Hepatic stellate cell (primary cell): ENCODE results near the gene FRMD1.

Source experiments
- DNase-seq: peaks from one replicate; pipeline ENCODE4 v3.0.0; 2011; ENCODE audit warnings: low spot score

Gene FRMD1

DNA sequence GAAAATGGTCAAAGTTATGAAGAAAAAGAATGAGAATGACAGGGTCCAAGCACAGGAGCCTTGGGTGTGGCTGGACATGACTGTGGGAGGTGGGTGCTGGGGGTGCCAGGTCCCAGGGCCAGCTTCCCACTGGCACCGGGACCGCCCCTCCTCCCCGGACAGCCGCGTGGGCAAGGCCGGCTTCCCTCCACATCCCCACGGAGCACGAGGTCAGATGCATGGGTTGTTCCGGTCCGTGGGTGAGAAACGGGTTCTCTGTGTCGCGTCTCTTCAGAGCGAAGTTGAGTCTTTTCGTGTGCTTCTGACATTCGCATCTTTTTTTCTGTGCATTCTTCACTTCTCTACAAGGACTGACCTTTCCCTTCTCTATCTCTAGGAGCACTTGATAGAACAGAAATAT lies 51.5 kb downstream of the FRMD1 start:
- no peak for DNase-seq

DNA sequence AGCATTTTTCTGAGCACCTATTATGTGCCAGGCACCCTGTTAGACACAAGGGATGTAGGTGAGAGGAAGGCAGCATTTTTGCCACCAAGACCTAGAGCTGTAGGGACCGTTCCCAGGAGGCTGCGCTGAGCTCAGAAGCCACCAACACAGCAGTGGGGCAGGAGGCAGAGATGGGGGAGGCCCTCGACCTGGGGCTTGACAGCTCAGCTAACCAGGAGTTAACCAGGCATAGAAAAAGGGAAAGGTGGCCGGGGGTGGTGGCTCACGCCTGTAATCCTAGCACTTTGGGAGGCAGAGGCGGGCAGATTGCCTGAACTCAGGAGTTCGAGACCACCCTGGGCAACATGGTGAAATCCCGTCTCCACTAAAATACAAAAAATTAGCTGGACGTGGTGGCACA lies 52.1 kb downstream of the FRMD1 start:
- no peak for DNase-seq

DNA sequence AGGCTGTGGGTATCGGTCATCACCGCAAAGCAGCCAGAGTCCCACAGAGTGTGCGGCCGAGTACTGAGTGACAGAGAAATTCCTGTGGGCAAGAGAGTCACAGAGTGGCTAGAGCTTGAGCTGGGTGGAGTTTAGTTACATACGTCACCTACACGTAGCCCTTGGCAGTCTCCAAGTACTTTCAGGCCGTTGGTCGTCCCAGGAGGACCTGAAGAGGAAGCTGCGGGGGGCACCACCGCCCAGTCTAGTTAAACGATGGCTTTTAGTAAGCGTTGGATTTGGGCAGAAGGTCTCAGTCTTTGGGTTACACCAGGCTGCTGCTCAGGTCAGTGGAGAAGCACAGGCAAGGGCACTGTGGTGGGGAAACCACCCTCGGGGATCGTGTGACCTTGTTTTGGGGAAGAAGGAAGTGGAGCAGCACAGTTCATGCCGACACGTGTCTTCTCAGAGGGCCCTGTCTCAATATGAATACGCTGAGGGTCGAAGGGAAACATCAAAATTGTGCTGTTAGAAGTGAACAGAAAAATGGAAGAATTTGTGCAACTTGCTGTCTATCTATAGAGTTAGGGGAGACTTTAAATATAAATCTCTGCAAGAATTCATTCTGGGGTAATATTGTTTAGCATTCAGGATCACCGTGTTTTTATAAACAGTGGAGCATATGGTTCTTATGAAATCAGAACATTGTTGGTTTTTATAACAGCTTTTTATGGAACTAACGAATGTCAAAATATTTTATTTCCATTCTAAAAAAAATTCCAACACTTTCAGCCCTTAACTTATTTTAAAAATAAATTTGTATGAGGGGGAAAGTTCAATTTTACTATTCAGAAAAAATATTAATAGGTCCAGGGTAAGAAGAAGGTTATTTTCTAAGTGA lies 52.9 kb downstream of the FRMD1 start:
- no peak for DNase-seq

DNA sequence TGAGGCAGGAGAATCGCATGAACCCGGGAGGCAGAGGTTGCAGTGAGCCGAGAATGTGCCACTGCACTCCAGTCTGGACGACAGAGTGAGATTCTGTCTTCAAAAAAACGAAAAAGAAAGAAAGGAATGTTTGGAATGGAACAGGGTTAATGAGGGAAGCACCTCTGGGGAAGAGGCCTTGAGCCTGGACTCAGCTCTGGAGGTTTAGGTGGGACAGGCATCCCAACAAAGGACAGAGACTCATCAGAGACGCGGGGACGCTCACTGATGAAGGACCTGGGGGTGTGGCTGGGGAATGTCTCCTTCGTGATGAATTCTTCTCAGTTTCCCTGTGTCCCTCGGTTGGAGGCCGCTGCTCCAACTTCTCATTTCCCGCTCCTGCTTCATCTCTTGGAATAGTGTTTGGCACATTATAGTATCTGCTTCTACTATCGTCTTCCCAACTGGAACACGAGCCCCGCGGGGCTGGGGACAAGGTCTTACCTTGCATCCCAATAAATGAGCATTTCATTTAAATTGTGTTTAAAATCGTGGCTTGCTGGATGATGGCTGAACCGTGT lies 54.0 kb downstream of the FRMD1 start:
- DNase-seq = no peak

DNA sequence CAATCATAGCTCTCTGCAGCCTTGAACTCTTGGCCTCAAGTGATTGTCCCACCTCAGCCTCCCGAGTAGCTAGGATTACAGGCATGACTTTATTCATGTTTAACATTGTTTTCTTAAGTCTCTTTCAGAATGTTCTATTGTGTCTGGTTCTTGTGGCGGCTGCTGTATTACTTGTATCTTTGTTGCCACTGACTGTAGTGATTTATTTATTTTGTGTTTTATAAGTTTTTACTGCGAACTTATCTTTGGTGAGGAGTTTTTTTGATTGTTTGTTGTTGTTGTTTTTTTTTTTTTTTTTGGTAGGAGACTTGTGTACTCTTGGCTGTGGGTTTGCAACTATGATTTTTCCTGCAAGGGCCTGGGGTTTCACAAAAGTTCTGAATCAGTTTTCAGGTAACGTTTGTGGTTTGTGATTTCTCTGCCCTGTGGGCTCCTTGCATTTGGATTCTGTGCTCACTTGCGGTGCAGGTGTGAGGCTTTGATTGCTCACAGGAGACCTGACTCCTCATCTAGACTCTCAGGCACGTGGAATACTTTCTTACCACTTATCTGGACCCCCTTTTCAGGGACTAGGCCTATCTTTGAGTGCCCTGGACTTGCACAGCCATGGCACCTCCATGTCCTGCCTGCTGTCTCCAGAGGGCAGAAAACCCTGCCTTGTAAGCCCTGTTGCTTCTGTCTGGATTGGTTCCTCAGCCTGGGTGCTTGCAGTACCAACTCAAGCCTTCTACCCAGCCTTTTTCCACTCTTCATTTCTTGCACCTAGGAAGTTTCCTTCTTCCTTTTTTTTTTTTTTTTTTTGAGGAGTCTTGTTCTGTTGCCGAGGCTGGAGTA lies 56.3 kb downstream of the FRMD1 start:
- no peak for DNase-seq

DNA sequence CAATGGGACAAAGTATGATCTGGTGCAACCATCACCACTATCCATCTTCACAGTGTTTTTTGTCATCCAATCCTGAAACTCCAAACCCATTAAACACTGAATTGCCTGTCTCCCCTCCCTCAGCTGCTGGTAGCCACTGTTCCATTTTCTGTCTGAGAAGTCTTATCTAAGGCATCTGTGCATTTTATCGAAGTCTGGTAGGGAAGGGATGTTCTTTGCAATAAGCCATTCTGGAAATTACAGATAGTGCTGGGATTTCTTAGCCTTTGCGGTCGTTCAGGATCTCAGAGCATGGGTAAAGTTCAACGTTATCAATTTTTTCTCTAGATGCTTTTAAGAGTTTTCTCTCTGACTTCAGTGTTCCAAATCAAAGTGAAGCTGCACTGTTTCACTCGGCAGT lies 57.4 kb downstream of the FRMD1 start:
- no peak for DNase-seq

DNA sequence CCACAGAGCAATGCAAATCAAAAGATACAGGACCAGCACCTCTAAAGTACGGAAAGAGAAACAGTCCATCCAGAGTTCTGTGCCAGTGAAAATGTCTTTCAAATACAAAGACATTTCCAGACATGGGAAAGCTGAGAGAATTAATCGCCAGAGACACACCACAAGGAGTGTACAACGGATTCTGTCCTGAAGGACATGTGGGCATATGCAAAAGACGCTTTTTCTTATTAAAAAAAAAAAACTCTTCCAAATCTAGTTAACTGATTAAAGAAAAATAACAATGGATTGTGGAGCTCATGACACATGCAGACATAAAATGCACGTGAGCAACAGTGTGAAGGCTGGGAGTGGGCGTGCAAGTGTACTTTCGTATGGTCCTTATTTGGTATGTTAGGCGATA lies 58.8 kb downstream of the FRMD1 start:
- no peak for DNase-seq

DNA sequence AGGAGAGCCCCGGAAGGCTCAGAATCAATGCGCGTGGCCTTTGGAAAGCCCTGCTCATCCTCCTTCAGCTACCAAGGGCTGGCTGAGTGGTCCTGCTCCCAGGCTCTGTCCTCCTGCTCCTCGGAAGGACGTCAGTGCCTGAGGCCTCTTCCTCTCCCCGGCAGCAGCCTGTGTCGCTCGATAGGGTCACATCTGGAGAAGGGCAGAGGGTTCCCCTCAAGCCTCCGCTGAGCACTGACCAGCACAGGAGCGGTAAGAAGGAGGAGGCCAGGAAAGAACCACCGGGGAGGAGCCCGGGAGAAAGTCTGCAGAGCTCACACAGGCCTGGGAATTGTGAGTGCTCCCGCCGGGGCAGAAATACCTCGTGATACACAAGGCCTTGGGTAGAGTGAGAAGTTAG lies 60.3 kb downstream of the FRMD1 start:
- DNase-seq = no peak

DNA sequence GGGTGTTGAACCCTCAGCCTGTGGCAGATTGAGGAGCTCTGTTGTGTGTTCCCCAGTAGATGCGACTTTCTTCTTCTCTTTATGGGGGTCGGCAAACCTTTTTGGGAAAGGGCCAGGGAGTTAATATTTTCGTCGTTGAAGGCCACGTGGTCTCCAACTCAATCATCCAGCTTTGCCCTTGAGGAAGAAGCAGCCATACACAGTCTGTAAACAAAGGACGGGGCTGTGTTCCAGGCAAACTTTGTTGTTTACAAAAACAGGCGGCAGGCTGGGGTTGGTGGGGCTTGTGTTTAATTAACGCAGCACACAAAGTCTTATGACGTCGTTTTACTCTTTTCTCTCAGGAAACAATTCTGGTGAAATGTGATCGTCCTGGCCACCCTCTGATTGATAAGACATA lies 61.4 kb downstream of the FRMD1 start:
- DNase-seq = no peak

DNA sequence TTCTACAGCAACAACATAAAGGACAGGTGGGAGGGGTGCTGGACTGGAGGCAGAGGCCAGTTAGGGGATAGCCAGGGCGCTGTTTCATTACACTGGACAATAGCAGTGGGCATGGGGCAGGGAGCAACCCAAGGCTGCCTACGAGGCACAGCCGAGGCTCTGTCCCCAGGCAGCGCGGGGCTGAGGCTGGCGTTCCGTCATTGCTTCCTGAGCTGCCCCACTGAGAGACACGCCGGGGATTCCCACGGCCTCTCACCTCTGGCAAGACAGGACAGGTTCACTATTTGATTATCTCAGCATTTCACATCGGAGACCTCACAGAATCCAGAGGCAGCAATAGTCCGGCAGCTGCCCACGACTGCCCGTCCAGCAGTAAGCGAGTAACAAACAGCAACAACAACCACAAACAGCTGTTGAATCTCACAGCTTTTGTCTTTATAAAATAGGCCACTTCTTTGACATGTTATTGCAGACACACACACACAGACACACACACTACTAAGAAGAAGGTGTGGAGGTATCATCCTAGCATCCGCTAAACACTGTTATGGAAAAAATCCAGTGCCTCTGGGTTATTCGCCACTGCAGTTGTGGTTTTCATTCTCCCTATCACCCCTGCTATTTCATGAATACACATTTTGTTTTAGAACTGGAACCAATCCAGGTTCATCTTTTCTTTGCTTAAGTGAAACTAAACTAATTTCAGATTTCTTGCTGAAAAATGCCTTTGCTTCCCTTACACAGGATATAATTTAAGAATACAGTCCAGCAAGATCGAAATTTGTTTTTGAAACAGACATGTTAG lies 62.1 kb downstream of the FRMD1 start:
- DNase-seq = no peak

DNA sequence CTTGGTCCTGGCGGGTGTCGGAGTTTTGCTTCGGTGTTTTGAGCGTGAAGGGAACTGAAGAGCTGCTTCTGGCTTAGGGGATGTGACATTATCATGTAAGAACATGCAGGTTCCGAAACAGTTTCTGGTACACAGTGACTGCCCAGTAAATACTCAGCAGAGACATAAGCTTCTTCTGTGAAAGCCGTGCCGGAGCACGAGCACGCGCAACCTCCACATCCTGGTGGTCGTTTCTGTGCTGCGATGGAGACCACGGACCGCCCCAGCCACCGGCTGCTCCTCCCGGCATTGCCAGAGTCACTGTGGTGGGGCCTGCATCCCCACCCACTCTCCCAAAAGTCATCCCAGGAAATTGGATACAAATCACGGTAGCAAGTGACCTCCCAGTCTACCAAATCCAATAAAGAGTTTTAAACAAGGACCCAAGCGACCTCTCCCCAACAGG lies 62.8 kb downstream of the FRMD1 start:
- DNase-seq = no peak

DNA sequence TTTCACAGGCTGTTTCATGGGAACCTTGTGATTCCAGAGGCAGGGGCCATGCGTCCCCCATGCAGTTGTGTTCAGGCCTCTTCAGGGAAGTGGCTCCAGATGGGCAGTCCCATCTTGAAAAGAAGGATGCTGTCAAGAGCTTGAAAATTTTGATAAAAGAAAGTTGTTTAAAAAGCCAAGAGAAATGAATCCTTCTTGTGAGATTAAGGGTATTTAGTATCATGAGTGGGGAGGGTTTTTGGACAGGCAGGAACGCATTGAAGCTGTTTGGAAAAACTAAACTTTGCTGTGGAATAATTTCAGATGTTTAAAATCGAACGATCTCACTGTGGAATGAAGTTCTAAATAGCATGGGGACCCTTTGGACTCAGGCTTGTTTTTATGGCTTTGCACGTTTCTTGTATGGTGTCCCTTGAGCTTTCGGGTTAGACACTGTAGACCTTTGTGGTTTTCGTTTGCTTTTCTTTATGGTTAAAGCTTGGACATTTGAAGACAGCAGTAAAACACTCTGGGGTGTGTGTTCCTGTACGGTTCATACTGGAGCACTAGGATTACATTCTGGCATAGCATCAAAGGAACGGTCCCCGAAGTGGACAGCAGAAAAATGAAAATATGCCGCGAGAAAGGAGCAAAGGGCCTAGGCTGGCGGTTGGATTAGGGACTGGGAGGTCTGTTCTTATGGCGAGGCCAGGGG lies 63.4 kb downstream of the FRMD1 start:
- no peak for DNase-seq

DNA sequence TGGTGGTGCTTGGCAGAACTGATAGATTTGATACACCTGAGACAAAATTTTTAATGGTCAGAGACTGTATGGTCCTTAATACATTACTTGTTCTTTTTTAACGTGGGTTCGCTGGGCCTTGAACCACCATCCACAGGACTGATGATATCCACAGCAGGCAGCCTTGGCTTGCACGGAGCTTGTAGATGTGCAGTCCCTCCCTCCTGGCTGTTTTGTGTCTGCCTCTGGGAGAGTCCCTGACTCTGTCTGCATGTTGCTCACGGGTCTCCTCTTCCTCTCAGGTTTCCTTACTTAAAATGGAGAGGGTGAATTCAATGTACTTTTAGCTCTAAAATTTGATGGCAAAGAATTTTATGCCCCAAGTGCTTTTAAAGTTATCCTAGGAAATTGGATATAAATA lies 64.0 kb downstream of the FRMD1 start:
- no peak for DNase-seq

DNA sequence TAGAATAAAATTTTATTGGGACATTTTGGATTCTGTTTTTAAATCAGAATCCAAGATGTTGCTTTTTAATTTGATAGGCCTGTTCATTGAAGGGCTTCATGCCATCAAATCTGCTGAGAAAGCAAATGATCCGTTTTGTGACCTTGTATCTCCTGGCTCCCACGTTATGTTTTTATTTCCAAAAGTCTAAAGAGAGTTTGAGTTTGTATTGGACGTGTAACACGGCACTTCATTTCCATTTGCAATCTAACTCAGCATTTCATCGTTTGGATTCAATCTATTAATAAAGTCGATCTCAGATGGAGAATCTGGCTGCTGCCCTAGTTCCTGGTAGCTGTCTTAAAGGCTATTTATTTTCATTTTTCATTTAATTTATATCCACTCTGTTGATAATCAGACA lies 64.6 kb downstream of the FRMD1 start:
- DNase-seq = no peak

DNA sequence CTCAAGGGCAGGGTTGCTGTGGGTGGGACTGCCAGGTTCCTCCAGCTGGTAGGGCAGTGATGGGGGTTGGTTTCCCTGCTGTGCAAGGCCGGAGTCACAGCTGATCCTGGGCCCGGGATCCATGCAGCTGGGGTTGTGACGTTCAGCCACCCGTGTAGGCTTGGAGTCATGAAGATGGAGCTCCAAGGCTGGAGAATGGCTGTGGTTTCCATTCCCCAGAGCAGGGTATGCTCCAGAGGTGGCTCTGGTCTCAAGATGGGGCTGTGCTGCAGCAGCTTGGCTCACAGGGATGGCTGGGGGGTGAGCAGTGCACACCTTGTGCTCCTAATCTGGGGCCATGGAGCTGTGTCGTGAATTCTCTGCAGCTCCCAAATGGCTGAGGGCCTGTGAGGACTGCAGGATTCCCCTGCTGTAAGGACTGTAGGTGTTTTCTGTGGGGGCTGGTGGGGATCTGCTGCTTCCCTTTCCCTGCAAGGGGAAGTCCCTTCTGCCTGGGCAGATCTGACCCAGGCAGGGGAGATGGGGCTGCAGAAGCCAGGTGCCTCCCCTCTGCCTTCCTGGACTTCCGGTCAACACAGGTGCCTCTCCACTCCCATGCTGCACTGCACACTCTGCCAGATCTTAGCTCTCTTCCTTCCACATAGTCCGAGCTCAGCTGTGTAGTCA lies 65.6 kb downstream of the FRMD1 start:
- no peak for DNase-seq

DNA sequence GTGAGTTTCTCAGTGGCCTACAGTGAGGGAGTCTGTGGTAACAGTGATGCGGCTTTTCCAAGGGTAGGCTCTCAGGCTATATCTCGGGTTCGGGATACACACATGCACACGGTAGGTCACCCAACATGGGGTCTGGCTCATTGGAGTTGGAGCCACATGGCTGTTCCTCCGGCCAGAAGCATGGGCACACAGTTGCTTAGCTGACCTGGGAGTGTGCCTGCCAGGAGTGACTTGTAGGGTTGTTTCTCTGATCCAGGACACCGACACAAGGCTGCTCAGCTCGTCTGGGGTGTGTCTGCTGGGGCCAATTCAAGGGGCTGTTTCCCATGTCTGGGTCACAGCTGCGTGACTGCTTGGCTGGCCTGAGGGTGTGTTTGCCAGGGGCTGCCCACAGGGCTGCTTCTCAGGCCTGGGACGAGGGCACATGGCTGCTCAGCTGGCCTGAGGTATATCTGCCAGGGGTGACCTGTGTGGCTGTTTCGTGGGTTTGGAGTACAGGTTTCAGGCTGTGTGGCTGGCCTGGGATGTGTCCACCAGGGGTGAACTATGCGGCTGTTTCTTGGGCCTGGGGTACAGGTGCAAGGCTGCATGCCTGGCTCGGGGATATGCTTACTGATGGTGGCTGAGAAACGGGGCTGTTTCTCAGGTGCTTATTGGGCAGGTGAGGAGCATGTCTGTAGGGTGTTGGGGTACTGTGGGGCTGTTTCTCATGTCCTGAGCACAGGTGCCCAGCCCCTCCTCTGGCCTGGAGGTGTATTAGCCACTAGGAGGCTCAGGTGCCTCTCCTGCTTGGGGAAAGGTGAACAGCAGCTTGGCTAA lies 66.4 kb downstream of the FRMD1 start:
- no peak for DNase-seq

DNA sequence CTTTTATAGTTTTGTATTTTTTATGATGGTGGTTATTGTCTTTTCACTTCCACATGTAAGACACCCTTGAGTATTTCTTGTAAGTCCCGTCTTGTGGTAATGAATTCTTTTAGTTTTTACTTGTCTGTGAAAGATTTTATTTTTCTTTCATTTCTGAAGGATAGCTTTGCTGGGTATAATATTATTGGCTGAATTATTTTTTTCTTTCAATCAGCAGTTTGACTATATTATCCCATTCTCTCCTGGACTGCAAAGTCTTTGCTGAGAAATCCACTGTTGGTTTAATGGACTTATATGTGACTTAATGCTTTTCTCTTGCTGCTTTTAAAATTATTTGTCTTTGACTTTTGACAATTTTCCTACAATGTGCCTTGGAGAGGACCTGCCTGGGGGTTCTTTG lies 67.7 kb downstream of the FRMD1 start:
- no peak for DNase-seq

DNA sequence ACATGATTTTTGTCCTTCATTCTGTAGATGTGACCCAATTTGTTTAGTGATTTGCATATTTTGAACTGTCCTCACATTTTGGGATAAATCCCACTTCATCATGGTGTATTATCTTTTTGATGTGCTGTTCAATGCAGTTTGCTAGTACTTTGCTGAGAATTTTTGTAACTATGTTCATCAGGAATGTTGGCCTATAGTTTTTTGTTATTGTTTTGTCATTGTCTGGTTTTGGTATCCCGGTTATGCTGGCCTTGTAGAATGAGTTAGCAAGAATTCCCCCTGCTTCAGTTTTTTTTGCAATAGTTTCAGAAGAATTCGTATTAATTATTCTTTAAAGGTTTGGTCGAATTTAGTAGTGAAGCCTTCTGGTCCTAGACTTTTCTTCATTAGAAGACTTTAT lies 69.7 kb downstream of the FRMD1 start:
- DNase-seq = no peak

DNA sequence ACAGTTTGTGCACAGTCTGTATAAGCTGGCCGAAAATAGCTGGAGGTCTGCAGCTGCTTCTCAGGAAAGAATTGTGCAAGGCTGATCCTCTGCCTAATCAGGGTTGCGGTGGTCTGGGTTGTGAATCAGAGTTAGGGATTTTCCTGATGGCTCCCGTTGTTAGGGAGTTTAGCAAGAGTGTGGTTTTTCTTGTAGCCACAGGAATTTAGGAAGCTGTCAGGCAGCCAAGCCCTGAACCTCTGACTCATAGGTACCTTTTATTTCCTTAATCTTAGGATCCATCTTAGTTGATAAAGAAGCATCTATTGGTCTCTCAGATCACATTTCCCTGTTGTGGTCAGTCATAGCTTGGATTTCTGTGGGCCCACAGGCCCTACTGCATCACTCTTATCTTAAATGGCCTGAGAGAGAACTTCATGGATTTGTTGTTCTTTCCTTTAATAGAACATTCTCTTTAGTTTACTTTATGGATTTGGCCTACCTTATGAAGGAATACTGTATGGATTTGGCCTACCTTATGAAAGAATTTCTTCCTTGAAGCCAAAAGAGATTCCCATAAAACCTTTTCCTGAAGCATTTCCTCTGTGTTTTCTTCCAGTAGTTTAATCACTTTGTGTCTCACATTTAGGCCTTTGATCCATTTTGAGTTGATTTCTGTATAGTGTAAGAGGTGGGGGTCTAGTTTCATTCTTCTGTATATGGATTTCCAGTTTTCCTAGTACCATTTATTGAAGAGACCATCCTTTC lies 71.2 kb downstream of the FRMD1 start:
- peak; percentile 79 for DNase-seq
